CMK (cell line): Measurements from ENCODE around the gene MBNL2.

Source experiments
- DNase-seq: peaks from one replicate; pipeline ENCODE4 v3.0.0-alpha.2; 2010; ENCODE audit warnings: low read depth

The MBNL2 gene

DNA sequence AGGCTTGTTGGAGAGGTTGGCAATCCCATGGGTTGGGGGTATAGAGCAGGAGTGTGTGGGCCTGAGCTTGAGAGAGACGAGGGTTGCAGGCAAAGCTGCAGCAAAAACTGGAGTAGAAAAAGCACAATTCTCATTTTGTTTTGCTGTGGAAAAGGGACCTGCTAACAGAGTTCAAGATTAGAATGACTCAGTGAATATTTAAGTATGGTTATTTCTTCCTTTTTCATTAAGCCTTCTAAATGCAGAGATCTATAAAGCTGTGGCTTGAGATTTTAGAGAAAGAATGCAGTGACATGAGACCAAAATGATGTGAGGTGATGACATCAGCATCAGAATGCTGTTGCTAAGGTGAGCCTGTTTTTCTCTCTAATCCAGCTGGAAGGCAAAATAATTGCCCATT, 10.8 kb upstream of the MBNL2 start:
- DNase-seq: no peak

DNA sequence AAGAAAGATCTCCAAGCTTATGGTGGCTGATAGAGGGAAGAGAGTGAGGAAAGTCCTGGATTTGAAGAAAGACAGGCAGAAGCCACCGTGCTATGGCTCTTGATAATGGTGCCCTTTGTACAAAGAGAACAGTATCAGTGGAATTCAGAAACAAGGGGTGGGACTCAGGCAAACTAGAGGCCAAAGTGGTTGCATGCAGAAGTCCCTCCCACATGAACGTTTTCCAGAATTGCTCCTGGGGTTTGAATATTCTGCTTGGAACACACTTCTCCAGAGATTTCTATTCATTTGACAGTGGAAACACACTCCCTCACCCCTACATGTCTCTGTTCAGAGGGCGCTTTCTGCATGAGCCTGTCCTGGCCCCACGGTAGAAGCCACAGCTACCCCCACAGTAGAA, 10.1 kb upstream of the MBNL2 start:
- no peak for DNase-seq

DNA sequence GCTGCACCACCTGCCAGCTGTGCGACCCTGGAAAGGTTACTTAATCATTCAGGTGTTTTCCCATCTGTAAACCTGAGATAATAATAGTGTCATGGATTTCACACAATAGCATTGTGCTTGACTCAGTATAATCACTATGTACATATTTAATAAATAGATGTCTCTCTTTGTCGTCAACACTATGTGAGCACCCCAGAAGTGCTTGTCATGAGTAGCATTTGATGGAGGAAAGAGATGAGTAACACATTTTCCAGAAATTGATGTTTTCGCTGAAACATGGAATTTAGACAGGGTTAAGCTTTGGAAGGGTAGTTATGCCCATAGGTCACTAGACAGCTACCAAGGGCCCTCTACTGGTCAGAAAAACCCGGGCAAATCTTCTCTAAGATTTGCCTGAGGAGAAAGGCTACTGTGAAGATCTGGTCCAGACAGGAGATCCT, 9.5 kb upstream of the MBNL2 start:
- DNase-seq: no peak

DNA sequence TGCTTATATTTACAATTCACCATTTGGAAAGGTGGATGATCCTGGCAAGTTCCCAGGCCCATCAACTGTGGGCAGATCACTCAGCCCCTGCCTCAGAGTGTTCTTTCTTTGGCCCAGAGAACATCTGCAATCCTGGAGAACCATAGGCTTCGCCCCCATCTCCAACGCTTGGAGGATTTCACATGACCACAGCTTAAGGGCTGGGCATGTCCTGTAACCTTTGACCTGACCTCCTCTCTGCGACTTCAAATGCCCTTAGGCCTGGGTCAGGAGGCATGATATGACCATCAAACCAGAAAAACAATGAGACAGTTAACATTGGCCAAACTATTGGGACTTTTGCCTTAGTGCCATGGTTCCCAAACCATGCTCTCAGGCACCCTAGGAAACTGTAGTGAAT, 7.2 kb upstream of the MBNL2 start:
- DNase-seq: no peak

DNA sequence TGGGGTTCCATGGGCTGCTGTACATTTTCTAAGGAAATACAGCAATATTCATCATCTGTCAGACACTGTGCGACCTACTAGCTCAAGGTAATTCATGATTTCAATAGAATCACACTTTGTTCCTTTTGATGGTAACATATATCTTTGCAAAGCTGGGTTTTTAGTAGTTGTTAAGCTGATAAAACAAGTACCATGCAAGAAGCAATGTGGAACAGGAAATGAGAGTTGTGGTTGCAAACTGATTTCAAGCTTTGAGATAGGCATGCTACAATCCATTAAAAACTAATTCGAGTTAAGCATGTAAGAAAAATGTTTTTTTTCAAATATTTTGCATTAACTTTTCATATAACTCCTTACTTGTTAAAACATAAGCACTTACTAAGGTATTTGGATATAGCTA, 6.8 kb upstream of the MBNL2 start:
- no peak for DNase-seq

DNA sequence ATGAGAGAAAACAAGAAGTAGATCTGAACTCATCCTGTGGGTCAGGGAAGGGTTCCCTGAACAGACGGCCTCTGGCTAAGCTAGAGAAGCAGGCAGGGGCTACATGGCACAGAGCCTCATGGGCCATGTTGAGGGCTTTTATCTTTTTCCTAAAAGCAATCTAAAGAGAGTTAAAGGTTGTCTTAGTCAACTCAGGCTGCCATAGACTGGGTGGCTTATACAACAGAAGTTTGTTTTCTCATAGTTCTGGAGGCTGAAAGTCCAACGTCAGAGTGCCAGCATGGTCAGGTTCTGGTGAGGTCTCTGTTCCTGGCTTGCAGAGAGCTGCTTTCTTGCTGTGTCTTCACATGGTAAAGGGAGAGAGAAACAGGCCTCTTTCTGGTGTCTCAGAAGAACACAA, 2.9 kb upstream of the MBNL2 start:
- DNase-seq: no peak

DNA sequence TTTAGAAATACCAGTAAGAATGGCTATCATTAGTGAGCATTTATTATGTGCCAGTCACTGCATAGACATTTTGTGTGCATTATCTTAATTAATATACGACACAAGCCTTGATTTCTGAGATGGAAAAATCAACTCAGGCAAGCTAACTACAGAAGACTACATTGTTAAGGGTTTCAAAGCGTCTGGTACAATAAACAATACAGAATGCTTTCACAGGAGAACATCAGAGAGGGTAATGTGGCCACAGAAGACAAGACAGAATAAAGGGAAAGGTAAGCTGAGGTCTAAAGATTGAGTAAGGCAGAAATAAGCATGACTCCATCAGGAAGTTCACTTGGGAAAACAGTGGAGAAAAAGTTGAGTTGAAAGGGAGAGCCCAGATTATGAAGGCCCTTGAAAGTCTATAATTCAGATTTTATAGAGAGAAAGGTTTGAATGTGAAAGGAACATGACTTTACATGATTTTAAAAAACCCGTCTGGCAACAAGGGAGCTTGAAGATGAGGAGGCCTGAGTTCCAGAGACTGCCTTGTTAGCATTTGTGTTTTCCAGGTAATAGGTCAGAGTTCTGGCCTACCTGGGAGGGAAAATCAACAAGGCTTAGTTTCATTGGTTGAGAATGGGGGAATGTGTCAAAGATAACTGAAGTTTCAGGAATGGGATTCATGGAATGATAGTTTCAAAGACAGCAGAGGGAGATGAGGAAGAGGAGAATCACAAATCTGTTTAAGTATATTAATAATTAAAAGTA, 1.8 kb upstream of the MBNL2 start:
- no peak for DNase-seq

DNA sequence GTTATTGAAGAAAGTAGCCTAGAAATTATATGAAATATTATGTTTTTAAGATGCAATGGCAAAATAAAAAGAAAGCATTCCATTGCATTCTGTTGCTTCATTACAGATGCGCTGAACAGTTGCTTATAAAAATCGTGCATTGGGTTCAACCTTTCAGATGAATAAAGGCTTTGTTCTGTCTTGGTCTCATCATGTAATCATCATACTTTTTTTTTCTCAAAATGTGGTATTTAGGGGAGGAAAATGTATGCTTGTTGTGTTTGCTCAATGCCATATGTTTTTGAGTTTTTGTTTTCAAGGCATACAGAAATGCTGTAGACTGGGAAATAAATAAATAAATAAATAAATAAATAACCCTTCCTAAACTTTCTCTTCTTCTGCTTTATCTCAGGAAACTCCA, 1.1 kb upstream of the MBNL2 start:
- DNase-seq: no peak

DNA sequence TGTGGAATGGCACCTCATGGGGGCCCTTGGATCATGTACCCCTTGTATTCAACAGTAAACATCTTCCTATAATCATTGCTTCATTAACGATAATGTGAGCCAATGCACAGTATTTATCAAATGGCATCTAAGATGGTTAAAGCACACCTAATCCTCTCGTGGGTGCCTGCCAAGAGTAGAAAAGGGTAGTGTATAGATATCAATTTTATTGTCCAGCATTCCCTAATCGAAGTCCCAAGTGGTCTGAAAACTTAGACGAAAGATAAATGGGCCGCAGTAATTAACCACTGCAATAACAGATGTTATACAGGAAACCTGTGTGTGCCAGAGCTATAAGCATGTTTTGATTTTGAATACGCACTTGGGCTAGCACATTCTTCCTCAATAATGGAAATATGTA, 667 bp upstream of the MBNL2 start:
- DNase-seq: no peak

DNA sequence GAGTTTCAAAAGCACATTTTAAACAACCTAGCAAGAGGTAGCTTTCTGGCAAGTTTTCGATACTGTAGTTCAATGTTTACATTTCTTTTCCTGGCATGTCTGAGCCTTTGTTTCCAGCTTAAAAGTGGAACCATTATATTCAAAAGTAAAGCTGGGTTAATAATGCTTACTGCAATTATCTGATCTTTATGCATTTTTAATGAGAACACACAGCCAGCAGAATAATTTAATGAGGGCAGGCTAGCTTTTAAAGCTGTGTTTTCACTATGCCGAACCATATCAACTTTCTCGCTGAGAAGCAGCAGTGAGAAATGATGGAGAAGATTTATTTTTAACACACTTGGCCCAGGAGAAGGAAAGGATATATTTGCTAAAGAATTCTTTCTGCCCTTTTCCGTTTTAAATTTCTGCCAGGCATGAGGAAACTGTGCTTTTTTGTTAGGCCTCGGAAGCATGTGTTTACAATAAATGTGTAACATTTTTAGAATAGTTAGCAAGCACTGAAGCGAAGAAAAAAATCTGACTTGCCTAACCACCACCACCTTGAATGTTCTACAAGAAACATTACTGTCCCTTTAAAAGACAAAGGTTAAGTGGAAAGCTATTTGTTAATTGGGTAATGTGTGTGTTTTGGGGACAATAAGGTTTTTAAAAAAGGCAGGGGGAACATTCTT, 1.0 kb downstream of the MBNL2 start:
- no peak for DNase-seq

DNA sequence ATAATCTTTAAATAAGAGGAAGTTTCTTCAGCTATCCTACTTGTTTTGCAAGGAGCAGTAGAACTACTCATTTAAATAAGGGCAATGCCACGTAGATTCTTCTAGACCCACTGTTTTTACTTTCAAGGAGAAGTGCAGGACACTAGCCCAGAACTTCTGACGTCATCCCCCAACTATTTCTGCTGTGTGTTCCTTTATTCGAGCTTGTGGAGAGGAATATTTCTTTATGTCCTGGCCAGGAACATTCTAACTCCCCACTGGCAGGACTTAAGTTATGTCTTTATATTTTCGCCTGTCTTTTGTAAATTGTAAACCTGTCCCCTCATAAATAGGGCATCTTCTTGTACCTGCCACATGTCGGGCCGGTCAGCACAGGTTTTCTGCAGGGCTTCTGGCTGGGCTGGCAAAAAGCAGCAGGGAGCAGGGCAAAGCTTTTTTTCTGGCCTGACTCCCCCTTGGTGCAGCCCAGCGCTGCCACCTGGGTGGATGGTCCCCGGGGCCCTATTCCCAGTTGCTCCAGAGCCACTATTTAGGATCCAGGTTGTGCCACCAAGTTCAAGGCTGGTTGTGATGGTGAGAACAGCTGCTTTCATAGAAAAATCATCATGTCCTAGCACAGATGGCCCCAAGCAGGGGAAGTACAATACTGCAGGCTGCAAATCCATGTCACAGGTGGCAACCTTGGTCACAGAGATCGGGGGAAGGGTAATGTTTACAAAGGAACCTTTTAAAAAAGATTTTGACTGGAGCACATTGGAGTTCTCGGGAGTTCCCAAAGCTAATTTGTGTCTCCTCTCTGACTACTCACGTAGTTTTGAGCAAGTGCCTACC, 1.8 kb downstream of the MBNL2 start:
- DNase-seq: no peak

DNA sequence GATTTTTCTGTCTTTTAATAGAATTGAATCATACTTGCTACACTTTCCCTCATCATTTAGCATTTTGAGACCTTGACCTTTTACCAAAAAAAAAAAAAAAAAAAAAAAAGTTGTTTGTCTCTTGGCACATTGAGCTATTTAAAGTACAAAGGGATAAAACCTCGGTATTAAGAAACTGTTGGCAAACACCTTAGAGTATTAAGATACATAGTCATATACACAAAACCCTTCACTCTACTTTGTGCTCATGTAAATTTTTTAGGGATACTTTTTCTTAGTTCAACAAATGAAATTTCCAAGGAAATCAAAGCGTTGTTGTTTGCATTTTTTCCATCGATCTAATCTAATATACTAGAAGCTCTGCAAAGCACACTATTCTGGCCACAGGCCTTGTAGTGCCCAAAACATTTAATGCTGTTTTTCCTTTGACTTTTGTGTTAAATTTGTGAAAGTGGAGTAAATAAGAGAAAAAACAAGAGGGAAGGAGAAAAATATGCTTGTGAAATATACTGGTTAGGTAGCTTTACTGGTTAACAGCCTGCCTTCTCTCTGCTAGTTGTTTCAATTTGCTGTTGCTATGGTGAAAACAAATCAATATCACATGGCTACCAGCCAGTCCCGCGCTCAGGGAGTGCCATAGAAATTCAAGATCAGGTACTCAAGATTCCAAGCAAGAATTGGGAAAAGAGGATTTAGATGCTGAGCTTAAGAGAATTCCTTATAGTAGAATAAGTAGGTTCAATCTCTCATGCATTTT, 2.6 kb downstream of the MBNL2 start:
- no peak for DNase-seq

DNA sequence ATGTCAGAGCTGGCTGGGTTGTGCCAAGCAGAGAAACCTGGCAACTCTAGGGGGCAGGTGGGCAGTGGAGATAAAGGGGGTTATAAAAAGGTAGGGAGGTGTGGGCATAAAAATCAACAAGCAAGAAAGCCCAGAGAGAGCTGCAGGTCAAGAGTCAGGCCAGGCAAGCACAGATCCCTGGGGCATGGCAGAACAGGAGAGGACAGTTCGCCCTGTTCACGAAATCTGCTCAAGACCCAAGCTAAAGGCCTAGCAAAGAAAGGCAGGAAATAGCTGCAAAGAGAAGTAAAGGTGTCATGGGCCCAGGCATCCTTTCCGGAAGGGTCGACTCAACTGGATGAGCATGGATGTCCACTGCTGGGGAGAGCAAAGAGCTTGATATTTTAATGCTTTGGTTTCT, 3.4 kb downstream of the MBNL2 start:
- no peak for DNase-seq

DNA sequence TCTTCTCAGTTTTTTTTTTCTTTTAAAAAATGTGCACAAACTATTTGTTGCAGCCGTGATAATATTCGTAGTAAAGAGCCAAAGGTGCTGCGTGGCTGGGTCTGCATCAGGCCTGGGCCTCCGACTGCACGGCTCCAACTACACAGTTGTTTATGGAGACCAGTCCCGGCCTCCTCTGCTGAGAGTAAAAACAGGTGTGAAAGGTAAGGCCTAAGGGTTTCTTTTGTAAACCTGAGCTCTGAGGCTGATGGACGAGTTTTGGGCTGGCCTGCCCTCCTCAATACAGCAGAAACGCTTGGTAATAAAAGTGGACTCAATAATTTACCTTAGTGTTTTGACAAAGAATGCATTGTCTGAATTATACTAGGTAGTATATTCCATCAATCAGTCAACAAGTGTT, 3.9 kb downstream of the MBNL2 start:
- DNase-seq: no peak

DNA sequence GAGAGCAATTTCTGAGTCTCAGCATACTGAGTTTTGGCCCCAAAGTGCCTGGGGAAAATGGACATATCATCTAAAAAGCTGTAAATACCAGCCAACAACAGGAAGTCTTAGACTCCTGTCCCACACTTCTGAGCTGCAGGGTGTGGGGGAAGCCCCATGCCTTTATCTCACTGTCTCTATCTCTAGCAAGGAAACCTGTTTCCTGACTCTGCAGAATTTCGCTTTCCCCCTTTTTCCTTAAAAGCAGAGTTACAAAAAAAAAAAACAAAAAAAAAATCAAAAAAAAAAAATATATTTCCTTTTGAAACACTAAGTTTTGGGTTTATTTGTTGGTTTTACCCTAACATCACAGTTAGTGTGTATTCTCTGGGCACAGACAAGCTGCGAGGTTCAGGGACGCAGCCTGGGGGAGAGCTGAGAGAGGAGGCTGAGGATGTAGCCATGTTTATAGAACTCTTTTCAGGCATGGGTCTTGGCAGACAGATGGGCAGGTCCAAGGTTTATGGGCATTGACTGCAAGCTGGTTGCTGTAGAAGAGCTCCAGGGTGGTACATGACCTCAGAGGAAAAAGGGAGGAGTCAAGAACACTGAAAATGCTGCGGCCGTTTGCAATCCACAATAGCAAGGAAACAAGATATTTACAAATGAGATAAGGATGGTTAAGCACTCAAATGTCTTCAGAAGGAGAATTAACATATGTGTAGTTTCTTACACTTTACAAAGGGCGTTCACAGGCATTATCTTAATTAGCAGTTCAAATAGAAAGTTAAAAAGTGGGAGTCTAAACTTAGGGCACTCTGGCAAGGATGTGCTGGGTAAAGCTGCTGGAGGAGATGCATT, 4.9 kb downstream of the MBNL2 start:
- no peak for DNase-seq

DNA sequence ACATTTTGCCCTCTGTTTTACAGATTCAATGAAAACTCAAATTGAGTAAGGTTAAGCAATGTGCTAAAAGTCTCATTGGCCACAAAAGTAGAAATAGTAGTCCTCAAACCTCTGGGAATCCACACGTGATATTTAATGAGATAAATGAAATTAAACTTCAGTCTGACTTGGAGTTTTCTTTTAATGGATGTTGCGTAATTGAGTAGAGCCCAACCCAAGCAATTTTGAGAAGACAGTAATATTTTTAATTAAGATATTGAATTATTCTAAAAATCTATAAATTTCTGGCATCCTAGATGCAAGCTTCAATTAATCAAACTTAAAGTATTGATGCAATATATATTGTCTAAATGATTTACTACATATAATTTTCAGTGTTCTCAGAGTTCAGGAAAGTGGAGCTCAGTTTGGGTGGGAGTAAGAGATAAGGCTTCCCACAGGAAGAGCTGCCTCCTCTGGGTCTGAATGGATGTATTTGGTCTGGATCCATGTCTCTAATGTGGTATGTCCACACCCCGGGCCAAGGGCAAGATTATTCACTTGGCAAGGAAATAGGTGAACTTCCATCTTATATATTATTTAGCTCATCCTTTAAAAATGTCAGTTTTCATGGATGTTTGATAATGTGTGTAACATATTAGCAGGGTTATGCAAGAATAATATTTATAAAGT, 6.9 kb downstream of the MBNL2 start:
- no peak for DNase-seq

DNA sequence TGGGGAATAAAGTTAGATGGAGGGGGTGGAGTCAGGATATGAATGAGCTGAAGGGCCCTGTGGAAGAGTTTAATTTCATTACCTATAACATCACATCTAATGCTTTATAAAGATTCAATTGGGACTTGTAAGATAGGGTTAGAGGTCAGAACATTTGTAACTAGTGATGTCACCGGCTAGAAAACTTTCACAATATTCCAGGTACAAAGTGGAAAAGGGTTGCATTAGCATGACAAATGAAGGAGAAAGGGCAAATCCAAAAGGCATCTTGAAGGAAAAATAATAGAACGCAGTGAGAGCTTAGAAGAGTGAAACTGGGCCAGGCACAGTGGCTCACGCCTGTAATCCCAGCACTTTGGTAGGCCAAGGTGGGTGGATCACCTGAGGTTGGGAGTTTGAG, 7.6 kb downstream of the MBNL2 start:
- no peak for DNase-seq

DNA sequence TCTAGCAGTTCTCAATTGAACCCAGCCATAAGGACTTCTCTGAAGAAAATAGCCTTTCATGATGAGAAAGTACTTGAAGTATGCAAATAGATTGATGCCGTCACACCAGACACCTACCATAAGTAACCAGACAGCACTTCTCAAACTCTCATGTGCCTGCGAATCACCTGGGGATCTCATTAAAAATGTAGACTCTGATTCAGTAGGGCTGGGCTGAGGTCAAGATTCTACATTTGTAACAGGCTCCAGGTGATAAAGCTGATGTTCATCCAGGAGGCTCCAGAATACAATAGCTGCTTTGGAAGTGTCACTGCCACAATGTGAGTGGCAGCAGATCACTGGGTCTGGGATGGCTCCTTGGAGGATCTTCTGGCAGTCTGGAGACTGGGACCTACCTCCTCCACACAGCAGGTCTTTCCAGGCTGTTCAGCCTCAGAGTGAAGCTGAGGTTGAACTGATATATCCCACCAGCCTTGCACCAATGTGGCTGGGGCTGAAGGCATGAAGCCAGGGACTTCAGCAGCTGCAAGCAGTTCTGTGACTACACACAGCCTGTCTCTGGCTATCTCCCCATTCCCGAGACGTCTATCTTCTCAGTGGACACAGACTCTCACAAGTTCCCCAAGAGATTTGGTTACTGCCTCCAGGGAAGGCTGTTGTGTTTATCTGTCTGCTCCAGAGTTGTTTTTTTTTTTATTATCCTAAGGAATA, 9.1 kb downstream of the MBNL2 start:
- no peak for DNase-seq

DNA sequence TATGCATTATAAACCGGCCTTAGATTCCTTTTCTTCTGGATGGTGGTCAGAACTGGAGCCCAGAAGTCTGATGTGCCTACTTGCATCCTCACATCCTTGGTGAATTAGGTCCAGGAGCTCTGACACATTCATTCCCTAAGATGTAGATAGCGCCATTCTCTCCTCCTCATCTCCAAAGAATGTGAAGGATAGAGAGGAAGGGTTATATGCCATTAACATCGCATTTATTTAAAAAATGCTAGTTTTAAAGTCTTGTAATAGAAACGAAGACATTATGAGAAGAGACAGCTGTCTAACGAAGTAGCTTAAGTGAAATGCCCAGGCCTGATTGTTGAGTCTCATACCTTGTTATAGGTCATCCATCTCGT, 9.7 kb downstream of the MBNL2 start:
- no peak for DNase-seq

DNA sequence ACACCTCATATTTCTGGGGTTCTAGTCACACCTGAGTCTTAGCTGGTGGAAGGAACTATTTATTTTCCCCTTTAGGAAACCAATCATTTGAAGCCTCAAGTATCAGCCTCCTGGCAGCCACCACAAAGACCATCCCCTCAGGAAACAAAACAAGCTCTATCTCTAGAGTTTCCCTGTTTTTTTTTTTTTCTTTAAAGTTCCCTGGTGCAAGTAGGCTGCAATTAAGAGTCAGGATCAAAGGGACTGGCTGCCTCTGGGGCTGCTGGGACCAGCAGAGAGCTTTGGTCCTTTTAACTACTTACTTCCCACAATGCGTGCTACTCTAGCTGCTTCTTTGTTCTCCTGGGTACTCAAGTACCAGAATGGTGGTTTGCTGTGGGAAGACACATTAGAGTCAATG, 11.4 kb downstream of the MBNL2 start:
- no peak for DNase-seq
